CD4-positive, alpha-beta T cell treated with Interleukin-17A for 1 hour (primary cell): ENCODE data around the gene ULK2.
"Not testable (repeated sequence)": the region's sequence is repeated elsewhere in the genome, so short reads cannot be mapped to it uniquely, and the experiment has no call there.

Experiments used
- DNase-seq: peaks from one replicate; pipeline ENCODE4 v3.0.0-alpha.2; 2020

ULK2 gene

DNA sequence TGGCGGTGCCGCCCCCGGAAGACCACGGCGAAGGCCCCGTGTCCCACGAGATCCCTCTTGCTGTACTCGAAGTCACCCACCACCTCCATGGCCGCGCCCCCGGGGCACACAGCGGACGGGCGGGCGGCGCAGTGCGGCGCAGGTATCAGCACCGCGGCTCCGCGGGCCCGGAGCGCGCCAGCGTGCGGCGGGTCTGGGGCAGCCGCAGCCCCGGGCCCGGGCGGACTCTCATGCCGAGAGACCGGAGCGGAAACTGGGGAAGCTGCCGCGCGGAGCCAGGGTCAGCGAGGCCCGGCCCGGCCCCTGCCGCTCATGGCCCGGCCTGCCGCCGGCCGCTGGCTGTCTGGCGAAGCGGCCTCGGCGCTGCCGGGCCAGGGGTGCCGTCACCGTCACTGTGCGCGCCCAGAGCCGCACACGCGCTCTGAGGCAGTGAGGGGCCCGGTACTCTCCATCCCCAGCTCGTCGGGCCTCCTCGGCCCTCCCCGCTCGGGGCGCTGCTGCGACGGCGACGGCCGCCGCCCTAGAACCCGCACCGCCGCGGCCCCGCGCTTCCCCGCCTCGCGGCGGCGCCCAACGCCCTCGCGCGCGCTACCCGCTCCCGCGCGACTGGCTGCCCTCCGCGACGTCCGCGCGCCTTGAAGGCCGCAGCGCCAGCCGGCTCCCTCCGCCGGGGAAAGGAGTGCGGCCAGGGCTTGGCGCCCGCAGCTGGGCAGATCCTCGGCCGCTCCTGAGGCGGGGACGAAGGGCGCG lies at the start of gene ULK2:
TSS of gene ULK2 (minus strand) at position 608 of the 750 bp plus-strand sequence. CDS start at position 89, 519 bp downstream.
- DNase-seq = peak; percentile 53

DNA sequence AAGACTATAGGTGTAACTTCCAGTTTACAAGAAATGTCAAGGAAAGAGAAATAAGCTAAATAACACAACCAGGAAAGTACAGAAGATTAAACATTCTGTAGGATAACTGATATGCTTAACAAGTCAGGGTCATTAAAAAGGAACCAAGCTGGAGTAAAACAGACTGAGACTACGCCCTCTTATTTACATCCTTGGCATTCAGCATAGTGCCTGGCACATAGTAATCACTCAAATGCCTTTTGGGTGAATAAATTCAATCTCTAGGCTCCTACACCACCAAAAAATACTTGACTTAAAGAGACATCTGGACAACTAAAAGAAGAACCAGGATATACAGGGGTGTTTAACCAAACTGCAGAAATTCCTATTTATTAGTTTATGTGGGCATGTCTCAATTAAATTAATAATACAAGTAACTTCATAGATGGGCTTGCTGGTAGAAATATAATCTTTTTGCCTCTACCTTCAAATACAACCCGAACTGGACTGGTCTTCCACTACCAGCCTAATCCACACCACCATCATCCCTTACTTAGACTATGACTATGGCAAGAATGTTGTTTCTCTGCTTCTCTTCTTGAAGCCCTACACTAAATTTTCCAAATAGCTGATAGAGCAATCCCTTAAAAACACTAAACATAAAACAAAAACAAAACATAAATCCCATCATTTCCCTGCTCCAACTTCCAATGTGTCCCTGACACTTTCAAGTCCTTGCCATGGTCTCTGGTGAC lies 47.7 kb upstream of the ULK2 start:
- DNase-seq = no peak

DNA sequence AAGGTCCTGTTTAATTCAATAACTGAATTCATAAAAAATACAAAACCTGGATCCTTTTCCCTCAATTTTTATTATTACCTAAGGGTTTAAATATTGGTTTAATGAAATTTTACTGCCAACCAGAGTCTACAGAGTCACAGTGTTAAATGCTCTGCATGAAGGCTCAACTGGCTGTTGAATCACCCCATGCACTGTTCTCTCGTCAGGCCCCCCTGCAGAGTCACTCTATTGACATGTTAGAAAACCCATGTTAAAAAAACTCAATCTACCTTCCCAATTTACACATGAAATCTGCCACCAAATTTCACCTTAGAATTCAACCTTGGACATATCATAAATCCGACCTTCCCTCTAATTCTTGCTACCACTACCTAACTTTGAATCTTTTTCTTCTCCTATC lies 43.3 kb upstream of the ULK2 start:
- DNase-seq = no peak

DNA sequence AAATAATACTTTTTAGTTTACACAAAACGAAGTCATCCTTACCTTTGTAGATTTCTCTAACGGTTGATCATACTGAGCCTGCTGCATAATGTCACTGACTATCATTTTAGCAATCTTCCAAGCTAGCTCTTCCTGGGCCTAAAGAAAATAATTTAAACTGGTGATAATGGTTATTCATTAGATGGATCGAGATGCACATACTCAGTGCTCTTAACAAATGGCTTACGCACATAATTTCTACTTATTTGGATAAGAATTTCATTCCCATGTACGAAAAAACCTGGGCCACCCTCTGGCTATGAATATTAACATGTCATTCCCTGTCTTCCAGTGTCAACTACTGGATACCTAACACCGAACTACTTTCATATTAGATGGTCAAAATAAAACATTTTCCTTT lies 41.4 kb upstream of the ULK2 start:
- DNase-seq = no peak

DNA sequence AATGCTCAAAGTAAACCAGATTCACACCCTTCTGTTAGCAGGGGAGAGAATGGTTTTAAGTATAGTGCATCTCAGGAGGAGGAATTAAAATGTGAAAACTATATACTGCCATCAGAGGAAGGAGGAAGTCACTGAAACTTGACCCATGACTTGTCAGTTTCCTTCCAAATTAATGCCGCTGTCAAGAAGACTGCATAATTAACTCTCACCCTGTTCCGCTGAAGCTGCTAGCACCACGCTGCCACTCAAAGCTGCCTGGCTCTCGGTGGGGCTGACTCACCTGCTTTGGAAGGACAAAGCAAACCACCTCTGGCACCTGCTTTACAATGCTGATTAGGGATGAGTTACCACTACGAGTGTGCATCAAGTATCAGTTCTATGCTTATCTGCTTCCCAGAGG lies 37.8 kb upstream of the ULK2 start:
- DNase-seq = no peak

DNA sequence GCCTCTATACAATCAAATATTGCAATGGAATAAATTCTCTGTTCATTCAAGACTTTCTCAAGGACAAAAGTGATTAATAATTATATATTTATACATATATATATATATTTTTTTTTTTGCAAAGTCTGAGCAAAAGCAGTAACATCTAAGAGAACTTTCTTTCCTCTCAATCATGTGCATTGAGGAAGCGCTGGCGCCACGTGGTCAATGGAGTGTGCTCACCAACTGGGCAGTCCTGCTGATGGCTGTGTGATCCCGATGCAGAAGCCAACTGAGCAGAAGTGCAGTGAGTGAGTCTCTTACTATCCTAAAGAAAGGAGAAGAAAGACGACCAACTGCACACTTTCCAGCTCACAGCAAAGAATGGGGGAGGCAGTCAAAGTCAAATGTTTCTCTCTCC lies 37.2 kb upstream of the ULK2 start:
- no peak for DNase-seq

DNA sequence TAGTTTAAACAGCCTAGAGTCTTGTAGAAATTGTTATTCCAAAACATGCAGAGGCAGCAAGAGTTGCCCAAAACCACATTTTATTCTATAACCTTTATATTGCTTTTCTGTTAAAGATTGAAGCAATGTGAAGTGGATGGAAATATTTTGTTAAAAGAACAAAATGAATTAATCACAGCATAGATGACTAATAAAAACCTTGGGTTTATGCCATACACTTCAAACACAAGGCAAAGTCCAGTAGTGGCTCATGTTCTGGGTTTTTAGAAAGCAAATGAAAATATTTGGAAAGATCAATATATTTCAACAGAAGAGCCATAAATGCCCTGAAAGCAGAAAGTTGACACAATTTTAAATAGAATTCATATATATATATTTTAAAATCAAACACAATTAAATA lies 36.7 kb upstream of the ULK2 start:
- no peak for DNase-seq

DNA sequence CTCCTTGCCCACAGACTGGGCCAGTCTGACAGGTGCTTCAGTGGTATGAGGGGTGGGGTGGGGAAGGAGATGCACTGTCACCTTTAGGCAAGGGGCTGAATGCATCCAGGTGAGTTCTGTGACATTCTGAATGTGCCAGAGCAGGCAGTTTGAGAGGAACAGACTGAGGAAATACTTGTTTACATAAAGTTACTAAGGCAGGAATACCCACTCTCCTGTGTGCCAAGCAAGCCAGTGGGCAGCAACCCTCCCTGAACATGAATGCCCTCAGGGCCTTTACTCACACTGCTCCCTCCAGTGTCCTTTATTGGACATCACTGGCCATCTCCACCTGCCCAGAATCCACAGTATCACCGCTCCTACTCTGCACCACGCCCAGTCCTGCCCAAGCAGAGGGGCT lies 33.1 kb upstream of the ULK2 start:
- no peak for DNase-seq

DNA sequence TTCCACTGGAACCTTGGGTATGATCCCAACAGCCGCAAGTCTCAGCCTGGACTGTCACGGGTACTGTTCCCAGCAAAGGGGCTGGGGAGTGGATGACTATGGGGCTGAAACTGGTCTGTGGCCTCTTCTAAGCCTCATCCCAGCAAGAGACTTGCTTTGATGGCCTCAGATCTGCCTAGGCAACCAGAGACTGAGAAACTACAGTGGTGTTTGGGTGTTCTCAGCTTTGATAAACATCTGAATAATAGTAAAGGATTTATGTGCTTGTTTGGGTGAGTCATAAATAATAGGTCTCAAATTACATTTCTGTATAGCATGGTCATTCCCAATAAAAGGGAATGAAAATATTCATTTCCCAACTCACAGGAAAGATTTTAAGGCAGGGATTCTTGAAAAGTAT lies 30.2 kb upstream of the ULK2 start:
- DNase-seq = no peak

DNA sequence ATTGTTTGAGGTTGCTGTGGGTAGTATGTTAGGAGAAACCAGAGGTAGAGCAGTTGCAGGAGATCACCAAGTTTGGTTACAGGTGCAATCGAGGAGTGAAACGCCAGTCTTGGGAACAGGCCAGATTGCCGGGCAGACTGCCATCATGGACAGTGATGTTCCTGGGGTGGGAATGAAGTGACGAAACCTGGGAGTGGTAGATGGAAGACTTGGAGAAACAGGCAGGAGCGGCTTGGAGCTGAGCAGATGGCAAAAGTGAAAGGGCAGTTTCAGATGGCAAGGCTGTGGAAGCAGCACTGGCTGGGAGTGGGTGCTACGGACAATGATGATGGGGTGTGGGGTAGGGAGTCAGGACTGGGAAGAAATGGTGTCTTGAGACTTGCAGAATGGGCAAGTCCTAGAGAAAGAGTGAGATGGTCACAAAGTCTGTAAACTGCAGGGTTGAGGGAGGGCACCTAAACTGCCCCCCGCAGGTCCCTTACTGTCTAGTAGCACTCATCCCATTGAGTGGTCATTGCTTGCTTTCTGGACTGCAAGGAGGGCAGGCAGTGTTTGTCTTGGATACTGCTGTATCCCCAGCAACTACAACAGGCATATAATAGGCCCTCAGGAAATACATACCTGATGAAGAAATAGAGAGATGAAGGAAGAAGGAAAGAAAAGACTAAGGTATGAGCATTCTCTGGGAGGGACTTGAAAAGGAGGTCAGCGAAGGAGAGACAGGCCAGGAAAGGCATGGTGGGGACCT lies 29.5 kb upstream of the ULK2 start:
- DNase-seq = no peak

DNA sequence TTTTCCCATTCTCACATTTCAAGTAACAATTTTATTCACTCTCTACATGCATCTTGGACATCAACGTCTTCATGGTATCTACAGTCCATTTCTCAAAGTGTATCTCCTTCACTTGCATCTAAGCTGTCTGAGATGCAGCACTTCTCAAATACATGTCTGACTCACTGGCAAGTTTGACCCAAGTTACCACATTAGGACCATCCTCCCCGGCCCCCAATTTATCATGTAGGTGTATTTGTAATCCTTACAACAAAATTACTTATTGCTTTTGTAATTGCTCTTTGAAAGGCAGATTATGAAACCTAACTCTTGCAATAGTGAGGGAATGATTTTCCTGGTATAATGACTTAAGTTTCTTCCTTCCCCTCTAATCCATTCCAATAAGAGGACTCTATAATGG lies 28.9 kb upstream of the ULK2 start:
- no peak for DNase-seq

DNA sequence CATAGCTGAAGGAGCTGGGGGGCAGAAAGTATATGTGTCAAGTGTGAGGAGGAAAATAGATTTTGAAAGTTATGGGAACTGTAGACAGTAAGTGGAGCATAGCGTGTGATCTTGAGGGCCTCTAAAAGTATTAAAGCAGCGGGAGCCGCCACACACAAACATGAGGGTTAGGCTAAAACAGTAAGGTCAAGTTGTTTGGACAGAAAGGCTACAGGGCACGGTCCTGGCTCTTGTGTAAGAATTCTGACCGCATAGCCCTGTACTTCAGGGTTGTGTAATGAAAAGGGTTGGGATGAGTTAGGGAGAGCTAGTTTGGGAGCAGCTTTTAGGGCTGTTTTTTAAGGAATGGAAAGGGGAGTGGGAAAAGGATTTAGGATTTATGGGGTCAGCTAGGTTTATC lies 22.8 kb upstream of the ULK2 start:
- DNase-seq = not testable (repeated sequence)

DNA sequence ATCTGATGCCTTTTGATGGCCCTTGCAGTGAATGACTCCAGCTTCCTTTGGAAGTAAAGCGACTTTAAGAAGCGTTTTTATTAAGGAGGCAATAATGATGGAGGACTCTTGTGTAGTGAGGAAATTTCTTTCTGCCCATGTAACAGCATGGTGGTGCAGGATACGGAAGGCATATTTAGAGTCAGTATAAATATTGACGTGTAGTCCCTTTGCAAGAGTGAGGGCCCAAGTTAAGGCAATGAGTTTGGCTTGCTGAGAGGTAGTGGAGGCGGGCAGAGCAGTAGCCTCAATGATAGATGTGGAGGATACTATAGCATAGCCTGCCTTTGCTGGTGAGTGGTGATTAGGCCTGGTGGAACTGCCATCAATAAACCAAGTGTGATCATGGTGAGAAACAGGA lies 22.3 kb upstream of the ULK2 start:
- DNase-seq = not testable (repeated sequence)

DNA sequence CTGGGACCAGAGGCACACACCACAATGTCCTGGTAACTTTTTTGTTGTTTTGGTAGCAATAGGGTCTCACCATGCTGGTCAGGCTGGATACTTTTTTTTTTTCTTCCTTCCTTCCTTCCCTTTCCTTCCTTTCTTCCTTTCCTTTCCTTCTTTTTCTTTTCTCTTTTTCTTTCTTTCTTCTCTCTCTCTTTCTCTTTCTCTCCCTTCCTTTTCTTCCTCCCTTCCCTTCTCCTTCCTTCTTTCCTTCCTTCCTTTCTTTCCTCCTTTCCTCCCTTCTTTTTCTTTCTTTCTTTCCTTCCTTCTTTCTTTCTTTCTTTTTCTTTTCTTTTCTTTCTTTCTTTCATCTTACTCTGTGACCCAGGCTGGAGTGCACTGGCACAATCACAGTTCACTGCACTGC lies 18.4 kb upstream of the ULK2 start:
- DNase-seq = no peak

DNA sequence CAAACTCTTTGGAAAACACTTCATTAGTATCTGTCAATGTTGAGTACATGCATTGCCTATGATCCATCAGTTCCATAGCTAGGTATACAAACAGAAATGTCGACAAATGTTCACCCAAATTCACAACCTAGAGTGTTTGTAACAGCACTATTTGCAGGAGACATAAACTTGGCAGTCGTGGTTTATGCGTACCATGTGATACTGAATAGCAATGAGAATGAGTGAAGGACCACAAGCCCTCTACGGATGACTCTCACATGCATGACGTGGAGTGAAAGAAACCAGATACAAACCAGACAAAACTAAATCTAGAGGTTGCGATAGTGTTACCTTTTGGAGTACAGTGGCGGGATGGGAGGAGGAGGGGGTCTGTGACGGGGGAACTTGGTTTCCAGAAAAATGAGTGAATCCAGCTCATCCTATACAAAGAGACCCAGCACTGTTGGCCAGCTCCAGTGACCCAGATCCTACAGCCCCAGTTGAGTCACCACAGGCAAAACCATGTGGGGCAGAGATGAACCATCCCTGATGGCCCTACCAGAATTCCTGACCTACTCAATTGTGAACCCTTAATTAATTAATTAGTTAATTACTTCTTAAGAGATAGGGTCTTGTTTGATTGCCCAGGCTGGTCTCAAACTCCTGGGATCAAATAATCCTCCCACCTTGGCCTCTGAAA lies 15.9 kb upstream of the ULK2 start:
- DNase-seq = no peak

DNA sequence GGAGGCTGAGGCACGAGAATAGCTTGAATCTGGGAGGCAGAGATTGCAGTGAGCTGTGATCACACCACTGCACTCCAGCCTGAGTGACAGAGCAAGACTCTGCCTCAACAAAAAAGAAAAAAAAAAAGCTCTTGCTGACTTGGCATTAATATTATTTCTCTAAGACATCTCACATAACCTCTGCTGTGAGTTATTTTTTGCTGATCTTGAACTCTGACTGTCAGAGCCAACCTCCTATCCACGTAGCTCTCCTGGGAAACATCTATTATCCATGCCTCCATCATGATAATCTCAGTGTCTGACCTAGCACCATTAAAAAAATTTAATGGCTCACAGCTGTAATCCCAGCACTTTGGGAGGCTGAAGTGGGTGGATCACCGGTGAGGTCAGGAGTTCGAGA lies 12.7 kb upstream of the ULK2 start:
- DNase-seq = no peak

DNA sequence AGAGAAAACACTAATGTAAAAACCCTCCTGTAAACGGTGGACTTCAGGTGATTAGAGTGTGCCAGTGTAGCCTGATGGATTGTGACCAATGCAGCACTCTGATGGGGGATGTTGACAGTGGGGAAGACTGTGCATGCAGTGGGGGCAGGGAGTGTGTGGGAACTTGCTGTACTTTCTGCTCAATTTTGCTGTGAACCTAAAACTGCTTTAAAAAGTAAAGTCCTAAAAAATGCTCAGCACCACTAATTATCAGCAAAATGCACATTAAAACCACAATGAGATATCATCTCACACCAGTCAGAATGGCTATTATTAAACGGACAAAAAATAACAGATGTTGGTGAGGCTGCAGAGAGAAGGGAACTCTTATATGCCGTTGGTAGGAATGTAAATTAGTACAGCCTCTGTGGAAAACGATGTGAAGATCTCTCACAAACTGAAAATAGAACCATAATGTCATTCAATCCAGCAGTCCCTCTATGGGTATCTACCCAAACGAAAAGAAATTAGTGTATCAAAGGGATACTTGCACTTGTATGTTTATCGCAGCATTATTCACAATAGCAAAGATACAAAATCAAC lies 9.7 kb upstream of the ULK2 start:
- no peak for DNase-seq

DNA sequence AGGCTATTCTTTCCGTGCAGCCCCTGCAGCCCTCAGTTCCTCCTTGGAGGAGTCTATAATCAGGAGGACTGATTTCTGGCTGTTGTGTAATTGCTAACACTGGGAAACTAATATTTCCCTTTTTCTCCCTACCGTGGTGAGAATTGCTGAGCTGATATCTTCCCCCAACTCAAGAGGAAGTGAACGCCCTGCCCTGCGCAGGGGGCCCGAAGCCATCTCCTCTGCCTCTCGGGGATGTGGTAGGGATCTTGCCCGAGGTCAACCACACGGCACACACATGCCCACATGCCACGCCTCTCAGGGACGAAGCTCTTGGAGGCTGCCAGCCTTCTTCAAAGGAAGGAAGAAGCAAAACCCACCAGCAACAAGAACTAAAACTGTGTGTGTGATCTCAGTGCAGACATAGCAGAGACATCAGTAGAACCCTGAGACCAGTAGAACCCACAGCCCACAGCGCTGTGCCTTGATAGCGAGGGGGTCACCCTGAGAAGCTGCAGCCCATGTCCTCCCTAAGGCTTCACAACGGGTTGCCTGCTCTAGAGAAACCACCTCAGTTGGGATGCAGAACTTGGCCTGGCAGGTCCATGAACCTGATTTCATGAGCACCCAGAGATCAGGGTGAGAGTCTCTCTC lies 8.9 kb upstream of the ULK2 start:
- DNase-seq = peak; percentile 56

DNA sequence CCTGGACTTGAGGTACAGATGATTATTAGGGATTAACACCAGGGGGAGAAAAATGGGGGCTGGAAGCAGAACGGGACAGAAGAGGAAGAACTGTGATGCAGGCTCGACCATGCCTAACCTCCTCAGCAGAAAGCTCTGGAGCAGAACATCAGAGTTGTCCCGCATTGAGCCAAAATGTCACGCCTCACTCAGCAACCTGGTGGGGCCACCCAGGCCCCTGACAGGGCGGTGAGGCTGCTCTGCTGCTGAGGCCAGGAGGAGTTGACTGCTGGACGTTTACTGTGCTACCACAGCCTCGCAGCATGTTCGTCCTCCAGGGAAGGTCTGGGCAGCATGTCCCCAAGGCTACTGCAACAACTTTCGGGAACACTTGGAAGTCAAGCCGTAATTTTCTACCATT lies 6.5 kb upstream of the ULK2 start:
- DNase-seq = no peak

DNA sequence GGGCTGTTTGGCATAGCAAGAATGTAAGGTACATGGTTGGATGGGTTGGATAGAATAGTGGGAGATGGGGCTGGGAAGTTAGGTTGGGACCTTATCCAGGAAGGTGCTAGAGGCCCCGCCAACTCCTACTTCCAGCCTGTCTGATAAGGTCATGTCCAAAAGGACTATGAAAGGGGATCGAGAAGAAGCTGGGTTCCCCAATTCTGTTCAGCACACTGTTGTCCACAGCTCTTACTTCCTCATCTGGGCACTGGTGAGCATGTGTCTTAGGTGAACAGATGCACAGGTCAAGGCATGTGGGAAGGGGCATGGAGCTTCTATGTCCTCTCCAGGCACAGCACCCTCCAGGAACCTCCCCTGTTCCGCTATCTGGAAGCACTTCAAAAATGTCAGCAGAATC lies 5.6 kb upstream of the ULK2 start:
- DNase-seq = no peak

DNA sequence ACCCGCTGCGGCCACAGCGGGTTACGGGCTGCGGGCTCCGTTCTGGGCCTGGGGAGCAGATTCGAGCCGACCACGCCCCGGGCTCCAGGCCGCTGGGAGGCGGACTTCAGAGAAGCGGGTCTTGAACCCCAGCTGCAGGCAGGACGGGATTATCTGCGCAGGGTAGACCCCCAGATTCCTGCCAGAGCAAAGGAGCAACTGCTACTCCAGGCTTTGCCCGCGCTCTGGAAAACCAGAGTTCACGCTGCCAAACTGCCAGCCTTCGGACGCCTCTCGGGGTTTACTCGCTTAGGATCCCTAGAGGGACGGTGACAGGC lies 301 bp upstream of the ULK2 start:
- no peak for DNase-seq

DNA sequence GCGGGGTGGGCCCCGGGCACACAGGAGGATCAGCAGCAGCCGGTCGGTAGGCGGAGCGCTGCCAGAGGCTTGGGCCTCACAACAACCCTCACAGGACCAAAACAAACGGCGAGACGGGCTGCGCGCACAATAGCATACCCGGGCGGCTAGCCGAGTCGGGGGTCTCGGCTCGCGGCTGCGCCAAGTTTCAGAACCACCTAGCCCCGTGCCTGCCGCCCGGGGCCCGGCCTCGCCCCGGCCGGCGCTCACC lies 732 bp downstream of the ULK2 start:
- peak; percentile 55 for DNase-seq

DNA sequence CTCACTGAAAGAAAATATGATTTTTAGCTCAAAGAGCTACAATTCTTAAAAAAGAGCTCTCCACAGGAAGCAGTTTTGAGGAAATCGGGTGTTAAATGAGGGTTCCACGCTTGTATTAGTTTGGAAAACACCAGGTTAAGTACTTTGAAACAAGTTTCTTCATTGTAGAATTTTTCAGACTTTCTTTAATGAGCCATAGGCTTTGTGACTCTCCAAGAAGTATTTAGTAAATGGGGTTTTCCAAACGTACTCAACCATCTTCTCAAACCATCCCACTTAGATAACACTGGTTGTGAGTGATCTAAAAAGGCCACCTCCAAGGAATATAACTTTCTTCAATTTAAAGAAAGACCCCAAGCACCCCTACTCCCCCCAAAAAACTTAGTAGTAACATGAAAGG lies 2.7 kb downstream of the ULK2 start:
- DNase-seq = no peak
